Activated naive CD4-positive, alpha-beta T cell (primary cell): Measurements from ENCODE around the gene GZMA.

Experiments used
- DNase-seq, 4 experiments: peaks; one replicate each; lab custom pipeline; 2025; lab: John Stamatoyannopoulos, UW

The GZMA gene

DNA sequence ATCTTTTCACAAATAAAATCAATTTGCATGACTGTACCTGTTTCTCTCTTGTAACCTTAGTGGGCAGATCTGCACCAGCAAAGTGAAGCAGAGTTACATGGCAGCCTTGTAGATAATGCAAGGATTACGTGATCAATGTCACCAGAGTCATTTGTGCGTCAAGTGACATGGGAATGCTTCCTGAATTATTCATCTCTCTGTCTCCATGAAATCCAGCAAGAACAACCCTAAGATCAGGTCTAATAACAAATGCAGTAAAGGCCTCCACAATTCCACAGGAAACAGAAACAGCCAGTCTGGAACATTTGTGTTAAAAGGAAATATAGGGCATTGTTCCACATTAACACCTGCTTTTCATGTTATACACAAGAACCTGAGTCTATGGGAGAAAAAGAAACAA is 7.8 kb downstream of the GZMA start:
- DNase-seq, result no peak

GRCh38 chr5:55113327-55113726 is 10.9 kb downstream of the GZMA start:
- no peak for DNase-seq

- DNase-seq, result no peak
Measured at GRCh38 chr5:55114061-55114460, 11.6 kb downstream of the GZMA start.

DNA sequence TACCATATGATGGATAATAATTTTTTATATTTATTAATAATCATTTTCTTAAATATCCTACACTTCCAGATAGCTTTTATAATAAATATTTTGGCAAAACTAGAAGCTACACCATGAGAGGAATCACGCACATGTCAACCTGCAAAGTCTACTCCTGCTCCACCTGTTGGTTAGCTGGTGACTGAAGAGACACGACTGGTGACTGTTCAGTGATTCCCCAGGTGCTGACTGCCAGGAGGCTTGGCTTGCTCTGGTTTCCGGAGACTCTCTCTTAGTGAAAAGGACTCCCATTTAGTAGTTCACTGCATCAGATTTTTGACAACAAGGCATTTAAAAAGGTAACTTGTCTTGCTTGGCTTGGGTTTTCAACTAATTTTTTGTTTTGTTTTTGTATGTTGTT is 20.9 kb downstream of the GZMA start:
- no peak for DNase-seq

GRCh38 chr5:55134053-55134722 is 31.7 kb downstream of the GZMA start:
- no peak for DNase-seq

GRCh38 chr5:55136521-55136920 is 34.1 kb downstream of the GZMA start:
- no peak for DNase-seq

- DNase-seq, result no peak
Measured at GRCh38 chr5:55140908-55141665, 38.6 kb downstream of the GZMA start.

DNA sequence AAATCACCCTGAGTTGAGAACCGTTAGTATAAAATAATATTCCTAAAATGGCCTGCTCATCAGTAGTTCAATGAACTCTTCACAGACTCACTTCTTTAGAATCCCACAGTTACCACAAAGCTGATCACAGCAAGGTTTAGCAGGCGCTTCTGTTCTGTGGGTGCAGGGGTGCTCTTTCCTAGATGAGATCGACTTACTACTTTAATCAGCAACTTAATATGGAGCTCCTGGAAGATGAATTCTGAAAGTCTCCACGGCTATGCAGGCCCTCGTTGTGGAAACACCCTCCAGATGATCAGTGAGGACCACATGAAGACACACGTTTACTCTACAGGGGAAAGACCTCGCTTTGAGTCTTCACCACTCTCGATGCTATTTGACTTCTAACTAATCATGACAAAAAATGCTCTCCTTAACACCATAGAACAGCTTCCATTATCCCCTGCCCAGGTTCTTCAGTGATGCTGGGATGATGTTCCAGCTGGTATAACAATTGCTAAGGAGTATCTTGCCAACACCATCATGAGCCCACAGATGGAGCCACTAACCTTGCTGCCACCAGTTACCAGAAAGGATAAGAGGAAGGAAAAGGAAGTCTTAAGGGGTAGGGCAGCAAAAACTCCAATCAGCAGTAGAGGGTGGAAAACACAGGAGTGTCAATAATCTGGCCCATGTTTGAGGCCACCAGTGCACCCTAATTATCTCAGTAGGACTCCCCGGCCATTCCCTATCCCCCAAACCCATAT is 39.7 kb downstream of the GZMA start:
- DNase-seq, result no peak

DNA sequence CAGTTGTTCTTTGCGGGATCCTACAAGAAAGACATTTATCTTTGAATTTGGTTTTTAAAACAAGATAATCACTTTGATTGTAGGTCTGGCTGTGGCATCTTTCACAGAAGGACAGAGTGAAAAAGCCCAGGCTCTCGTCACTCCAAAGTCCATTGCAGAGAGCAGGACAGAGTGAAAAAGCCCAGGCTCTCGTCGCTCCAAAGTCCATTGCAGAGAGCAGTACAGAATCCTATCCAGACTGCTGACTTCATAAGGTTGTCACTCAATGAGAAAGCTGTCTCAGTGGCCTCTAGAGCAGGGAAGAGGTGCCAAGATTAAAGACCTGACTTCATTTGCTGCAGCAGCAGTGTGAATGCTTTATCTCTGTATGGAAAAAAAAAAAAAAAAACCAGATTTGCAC is 41.2 kb downstream of the GZMA start:
- no peak for DNase-seq

DNA sequence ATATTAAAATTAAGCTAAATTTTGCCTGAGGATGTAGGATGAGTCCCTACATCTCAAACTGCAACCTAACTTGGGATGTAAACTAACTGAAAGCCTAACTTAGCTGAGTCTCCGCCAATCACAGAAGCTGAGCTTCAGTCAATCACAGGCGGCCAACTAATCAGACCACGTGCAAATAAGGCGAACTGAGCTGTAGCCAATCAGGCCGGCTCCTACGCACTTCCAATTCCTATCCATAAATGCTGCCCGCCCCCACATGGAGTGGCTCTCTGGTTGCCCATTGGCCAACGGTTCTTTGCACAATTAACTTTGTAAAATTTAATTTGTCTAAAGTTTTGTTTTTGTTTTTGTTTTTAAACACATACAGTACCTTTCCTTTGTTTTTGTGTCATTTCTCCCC is 43.6 kb downstream of the GZMA start:
- DNase-seq, result no peak

DNA sequence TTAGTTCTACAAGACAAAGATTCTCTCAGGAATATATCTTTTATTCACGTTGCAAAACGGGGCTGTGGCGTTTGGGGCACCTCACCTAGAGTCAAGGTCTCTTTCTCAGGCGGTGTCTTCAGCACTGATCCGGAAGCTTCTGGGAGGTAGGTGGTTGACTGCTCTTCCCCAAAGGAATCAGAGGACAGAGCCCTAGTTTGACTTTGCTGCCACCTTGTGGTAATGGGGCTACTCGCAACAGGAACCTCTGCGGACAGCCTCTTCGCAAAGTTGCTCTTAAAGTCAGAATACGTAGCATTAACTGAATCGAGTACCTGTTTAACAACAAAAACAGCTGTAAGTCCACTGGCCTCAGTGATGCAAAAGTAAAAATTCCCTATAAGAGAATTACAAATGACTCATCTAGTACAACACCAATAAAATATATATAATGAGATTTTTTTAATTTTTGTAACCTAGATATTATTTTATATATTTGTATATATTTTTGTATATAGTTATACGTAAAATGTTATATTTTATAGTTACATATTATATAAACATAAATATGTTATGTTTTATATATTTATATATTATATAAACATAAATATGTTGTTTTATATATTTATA is 44.2 kb downstream of the GZMA start:
- peak; percentile 21 to 63 (median 58) for DNase-seq

- no peak for DNase-seq
Measured at GRCh38 chr5:55149308-55149795, 46.9 kb downstream of the GZMA start.

DNA sequence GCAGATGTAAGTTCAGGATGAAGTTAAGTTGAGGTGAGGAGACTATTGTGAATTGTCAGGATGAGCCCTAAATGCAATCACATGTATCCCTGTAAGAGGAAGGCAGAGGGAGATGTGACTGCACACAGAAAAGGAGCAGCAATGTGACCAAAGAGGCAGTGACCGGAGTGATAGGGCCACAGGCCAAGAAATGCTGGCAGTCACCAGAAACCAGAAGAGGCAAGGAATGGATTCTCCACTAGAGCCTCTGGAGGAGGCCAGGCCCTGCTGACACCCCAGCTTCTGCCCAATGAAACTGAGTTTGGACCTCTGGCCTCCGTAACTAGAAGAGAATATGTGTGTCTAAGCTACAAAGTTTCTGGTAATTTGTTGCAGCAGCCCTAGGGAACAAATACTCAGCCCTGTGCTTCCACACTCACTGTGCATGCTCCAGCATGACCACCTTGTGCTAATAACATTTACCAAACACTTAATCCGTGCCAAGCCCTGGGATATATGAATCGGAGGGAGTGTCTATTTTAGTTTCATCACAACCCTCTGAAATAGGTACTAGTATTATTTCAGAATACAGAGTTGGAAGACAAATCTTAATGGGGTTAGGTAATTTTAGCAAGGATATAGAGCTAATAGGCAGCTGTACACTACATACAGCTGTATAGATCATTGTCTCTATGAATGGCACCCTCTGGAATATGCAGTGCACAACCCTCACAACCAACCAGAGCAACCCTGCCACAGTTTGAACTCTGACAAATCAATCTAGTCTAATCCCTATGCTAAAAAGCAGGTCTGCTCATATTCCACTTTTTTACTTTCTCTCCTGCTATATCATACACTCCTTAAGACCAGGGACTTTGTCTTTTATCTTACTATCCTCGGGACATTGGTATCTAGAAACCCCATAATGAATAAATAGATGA is 49.7 kb downstream of the GZMA start:
- no peak for DNase-seq

- DNase-seq, result no peak
Measured at GRCh38 chr5:55154873-55155272, 52.4 kb downstream of the GZMA start.
